ENCODE measurements around the gene TXNDC2.
A peak's percentile ranks its signal among the peaks of the same experiment; 100 is the strongest.
"Not testable (repeated sequence)": the region's sequence is repeated elsewhere in the genome, so short reads cannot be mapped to it uniquely, and the experiment has no call there.

TXNDC2 gene

DNA sequence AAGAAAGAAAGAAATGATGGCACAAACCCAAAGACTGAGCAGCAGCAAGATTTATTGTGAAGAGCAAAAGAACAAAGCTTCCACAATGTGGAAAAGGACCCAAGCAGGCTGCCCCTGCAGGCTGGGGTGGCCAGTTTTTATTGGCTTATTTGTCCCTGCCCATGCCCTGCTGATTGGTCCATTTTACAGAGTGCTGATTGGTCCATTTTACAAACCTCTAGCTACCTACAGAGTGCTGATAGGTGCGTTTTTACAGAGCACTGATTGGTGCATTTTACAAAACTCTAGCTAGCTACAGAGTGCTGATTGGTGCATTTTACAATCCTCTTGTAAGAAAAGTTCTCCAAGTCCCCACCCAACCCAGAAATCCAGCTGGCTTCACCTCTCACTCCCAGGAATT is 26.5 kb downstream of the TXNDC2 start:
- WGBS (ENCODE audit: extremely low coverage, insufficient coverage, low lambda C conversion rate) = no CpG with 5 or more reads among the region's 1 CpG
- peak overlapping the region; percentile 16 for H3K23ac ChIP-seq (ENCODE audit: low read length)
- not testable (repeated sequence) for H3K56ac ChIP-seq (ENCODE audit: low read length); H2BK5ac ChIP-seq (ENCODE audit: low read length); H3K36me3 ChIP-seq (ENCODE audit: control insufficient read depth, insufficient read depth, low read length); H3K4ac ChIP-seq (ENCODE audit: low read depth, low read length); H2BK120ac ChIP-seq (ENCODE audit: low read depth, low read length); H3K27ac ChIP-seq (ENCODE audit: low read depth, low read length); H2BK15ac ChIP-seq (replicated peaks; ENCODE audit: low read depth); H3K4me3 ChIP-seq (ENCODE audit: low read length); H3K79me1 ChIP-seq (ENCODE audit: low read length); H3K27me3 ChIP-seq (ENCODE audit: insufficient read depth, low read length, poor library complexity); H4K8ac ChIP-seq (ENCODE audit: low read depth, low read length); H3K4me2 ChIP-seq (ENCODE audit: low read length); H3K18ac ChIP-seq (ENCODE audit: low read length); H3K9ac ChIP-seq (ENCODE audit: low read length); H4K5ac ChIP-seq (ENCODE audit: low read length); H2AK5ac ChIP-seq (ENCODE audit: low read length); H3K4me1 ChIP-seq (ENCODE audit: control insufficient read depth, low read depth, low read length)
- peak; percentile 37 for DNase-seq
- H3K79me2 ChIP-seq (ENCODE audit: control insufficient read depth, insufficient read depth, low read length) = peaks cover 26% of the 10 kb centered on the region

DNA sequence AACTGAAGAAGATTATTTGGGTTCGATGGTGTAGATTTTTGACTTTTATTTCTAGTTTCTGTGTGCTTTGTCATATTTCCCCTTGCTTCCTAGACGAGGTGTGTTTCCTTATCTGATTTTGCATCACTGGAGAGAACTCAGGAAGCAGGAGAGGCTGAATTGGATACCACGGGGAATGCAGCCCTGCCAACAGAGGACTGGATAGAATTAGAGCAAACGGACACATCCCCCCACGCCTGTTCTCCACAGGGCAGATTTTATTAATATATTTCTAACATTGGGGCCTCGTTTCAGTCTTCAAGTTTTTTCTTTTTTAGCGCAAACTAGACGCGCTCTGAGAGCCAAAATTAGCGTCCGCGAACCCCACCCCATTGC is 27.4 kb downstream of the TXNDC2 start:
- Histone ChIP-seq H3K4ac (ENCODE audit: low read depth, low read length) (no peak overlapping the region), H2AK5ac (ENCODE audit: low read length) (no peak overlapping the region), H4K8ac (ENCODE audit: low read depth, low read length) (no peak overlapping the region), H2BK15ac (replicated peaks; ENCODE audit: low read depth) (no peak overlapping the region), H3K79me2 (ENCODE audit: control insufficient read depth, insufficient read depth, low read length) (peaks cover 35% of the 10 kb centered on the region), H3K4me3 (ENCODE audit: low read length) (peak overlapping the region; percentile 42), H3K36me3 (ENCODE audit: control insufficient read depth, insufficient read depth, low read length) (no peaks in the 10 kb centered on the region), H2BK5ac (ENCODE audit: low read length) (no peak overlapping the region), H3K4me1 (ENCODE audit: control insufficient read depth, low read depth, low read length) (no peaks in the 10 kb centered on the region), H3K27me3 (ENCODE audit: insufficient read depth, low read length, poor library complexity) (no peaks in the 10 kb centered on the region), H4K5ac (ENCODE audit: low read length) (peak overlapping the region; percentile 33), H3K9ac (ENCODE audit: low read length) (peak overlapping the region; percentile 61), H3K4me2 (ENCODE audit: low read length) (peak overlapping the region; percentile 56), H3K56ac (ENCODE audit: low read length) (peak overlapping the region; percentile 72), H3K23ac (ENCODE audit: low read length) (no peak overlapping the region), H3K18ac (ENCODE audit: low read length) (no peak overlapping the region), H2BK120ac (ENCODE audit: low read depth, low read length) (no peak overlapping the region), H3K79me1 (ENCODE audit: low read length) (no peaks in the 10 kb centered on the region), H3K27ac (ENCODE audit: low read depth, low read length) (no peak overlapping the region)
- no peak for DNase-seq
- WGBS (ENCODE audit: extremely low coverage, insufficient coverage, low lambda C conversion rate) = no CpG with 5 or more reads among the region's 12 CpGs

DNA sequence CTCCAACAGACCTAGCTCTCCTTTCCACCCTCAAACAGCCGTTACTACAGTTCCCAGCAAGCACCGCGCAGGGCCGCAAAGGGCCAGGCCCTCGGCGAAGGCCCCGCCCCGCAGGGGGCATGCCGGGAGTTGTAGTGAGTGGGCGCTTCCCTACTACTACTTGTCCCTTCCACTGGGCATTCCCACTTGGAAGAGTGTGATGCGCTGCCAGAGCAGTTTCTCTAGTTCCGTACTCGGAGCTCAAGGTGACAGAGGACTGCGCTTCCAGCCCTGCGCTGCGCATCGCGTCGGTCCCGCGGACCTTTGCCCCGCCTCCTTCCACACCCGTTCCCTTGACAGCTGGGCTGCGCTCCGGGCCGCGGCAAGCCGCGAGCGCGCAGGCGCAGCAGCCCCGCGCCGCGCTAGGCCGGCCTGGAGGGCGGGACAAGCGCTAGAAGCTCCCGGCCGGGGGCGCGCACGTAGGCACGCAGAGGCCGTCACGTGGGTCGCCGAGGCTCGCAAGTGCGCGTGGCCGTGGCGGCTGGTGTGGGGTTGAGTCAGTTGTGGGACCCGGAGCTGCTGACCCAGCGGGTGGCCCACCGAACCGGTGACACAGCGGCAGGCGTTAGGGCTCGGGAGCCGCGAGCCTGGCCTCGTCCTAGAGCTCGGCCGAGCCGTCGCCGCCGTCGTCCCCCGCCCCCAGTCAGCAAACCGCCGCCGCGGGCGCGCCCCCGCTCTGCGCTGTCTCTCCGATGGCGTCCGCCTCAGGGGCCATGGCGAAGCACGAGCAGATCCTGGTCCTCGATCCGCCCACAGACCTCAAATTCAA is 28.0 kb downstream of the TXNDC2 start, which contains the start of gene VAPA:
Gene VAPA, plus strand, starts transcription at position 491 of the 808 bp plus-strand sequence. Its CDS starts 241 bp downstream, at position 732.
- no CpG with 5 or more reads among the region's 87 CpGs for WGBS (ENCODE audit: extremely low coverage, insufficient coverage, low lambda C conversion rate)
- peak; percentile 98 for DNase-seq
- H3K4ac ChIP-seq (ENCODE audit: low read depth, low read length) = peak within 1 kb of the TSS; percentile 84
- no peak within 1 kb of the TSS for H2AK5ac ChIP-seq (ENCODE audit: low read length)
- H2BK15ac ChIP-seq (replicated peaks; ENCODE audit: low read depth) = no peak within 1 kb of the TSS
- peak within 1 kb of the TSS; percentile 51 for H2BK120ac ChIP-seq (ENCODE audit: low read depth, low read length)
- H3K56ac ChIP-seq (ENCODE audit: low read length) = peak within 1 kb of the TSS; percentile 97
- H3K9ac ChIP-seq (ENCODE audit: low read length) = peak within 1 kb of the TSS; percentile 91
- peak within 1 kb of the TSS; percentile 84 for H3K23ac ChIP-seq (ENCODE audit: low read length)
- H3K4me2 ChIP-seq (ENCODE audit: low read length) = peak within 1 kb of the TSS; percentile 70
- peak within 1 kb of the TSS; percentile 88 for H3K4me3 ChIP-seq (ENCODE audit: low read length)
- peak within 1 kb of the TSS; percentile 31 for H4K8ac ChIP-seq (ENCODE audit: low read depth, low read length)
- peak within 1 kb of the TSS; percentile 96 for H3K27ac ChIP-seq (ENCODE audit: low read depth, low read length)
- peaks cover 41% of the 10 kb centered on the region for H3K79me2 ChIP-seq (ENCODE audit: control insufficient read depth, insufficient read depth, low read length)
- no peaks in the 10 kb centered on the region for H3K27me3 ChIP-seq (ENCODE audit: insufficient read depth, low read length, poor library complexity)
- H4K5ac ChIP-seq (ENCODE audit: low read length) = peak within 1 kb of the TSS; percentile 33
- no peaks in the 10 kb centered on the region for H3K4me1 ChIP-seq (ENCODE audit: control insufficient read depth, low read depth, low read length)
- no peaks in the 10 kb centered on the region for H3K36me3 ChIP-seq (ENCODE audit: control insufficient read depth, insufficient read depth, low read length)
- no peaks in the 10 kb centered on the region for H3K79me1 ChIP-seq (ENCODE audit: low read length)
- peak within 1 kb of the TSS; percentile 54 for H3K18ac ChIP-seq (ENCODE audit: low read length)
- peak within 1 kb of the TSS; percentile 72 for H2BK5ac ChIP-seq (ENCODE audit: low read length)

DNA sequence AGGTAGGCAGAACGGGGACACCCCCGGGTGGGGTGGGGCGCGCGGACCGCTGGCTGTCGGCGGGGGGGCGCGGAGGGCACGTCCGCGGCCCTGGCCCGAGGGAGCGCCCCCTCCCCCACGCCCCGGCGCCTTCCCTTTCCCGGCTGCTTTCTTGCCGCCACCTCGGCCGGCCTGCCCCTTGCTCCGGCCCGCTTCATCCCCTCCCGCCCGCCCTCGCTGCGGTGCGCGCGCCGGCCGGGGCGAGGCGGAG is 28.5 kb downstream of the TXNDC2 start:
- H3K4me3 ChIP-seq (ENCODE audit: low read length) = peak overlapping the region; percentile 81
- H2BK15ac ChIP-seq (replicated peaks; ENCODE audit: low read depth) = no peak overlapping the region
- peak overlapping the region; percentile 52 for H2BK5ac ChIP-seq (ENCODE audit: low read length)
- WGBS (ENCODE audit: extremely low coverage, insufficient coverage, low lambda C conversion rate) = no CpG with 5 or more reads among the region's 35 CpGs
- peak overlapping the region; percentile 97 for H3K56ac ChIP-seq (ENCODE audit: low read length)
- H2BK120ac ChIP-seq (ENCODE audit: low read depth, low read length) = peak overlapping the region; percentile 51
- H3K79me2 ChIP-seq (ENCODE audit: control insufficient read depth, insufficient read depth, low read length) = peaks cover 45% of the 10 kb centered on the region
- no peaks in the 10 kb centered on the region for H3K79me1 ChIP-seq (ENCODE audit: low read length)
- H4K8ac ChIP-seq (ENCODE audit: low read depth, low read length) = peak overlapping the region; percentile 31
- H3K36me3 ChIP-seq (ENCODE audit: control insufficient read depth, insufficient read depth, low read length) = no peaks in the 10 kb centered on the region
- no peak overlapping the region for H3K4me2 ChIP-seq (ENCODE audit: low read length)
- H3K4me1 ChIP-seq (ENCODE audit: control insufficient read depth, low read depth, low read length) = no peaks in the 10 kb centered on the region
- peak overlapping the region; percentile 96 for H3K27ac ChIP-seq (ENCODE audit: low read depth, low read length)
- peak; percentile 51 for DNase-seq
- no peak overlapping the region for H2AK5ac ChIP-seq (ENCODE audit: low read length)
- peak overlapping the region; percentile 54 for H3K18ac ChIP-seq (ENCODE audit: low read length)
- H3K4ac ChIP-seq (ENCODE audit: low read depth, low read length) = peak overlapping the region; percentile 84
- peak overlapping the region; percentile 91 for H3K9ac ChIP-seq (ENCODE audit: low read length)
- no peak overlapping the region for H4K5ac ChIP-seq (ENCODE audit: low read length)
- peak overlapping the region; percentile 84 for H3K23ac ChIP-seq (ENCODE audit: low read length)
- H3K27me3 ChIP-seq (ENCODE audit: insufficient read depth, low read length, poor library complexity) = no peaks in the 10 kb centered on the region

DNA sequence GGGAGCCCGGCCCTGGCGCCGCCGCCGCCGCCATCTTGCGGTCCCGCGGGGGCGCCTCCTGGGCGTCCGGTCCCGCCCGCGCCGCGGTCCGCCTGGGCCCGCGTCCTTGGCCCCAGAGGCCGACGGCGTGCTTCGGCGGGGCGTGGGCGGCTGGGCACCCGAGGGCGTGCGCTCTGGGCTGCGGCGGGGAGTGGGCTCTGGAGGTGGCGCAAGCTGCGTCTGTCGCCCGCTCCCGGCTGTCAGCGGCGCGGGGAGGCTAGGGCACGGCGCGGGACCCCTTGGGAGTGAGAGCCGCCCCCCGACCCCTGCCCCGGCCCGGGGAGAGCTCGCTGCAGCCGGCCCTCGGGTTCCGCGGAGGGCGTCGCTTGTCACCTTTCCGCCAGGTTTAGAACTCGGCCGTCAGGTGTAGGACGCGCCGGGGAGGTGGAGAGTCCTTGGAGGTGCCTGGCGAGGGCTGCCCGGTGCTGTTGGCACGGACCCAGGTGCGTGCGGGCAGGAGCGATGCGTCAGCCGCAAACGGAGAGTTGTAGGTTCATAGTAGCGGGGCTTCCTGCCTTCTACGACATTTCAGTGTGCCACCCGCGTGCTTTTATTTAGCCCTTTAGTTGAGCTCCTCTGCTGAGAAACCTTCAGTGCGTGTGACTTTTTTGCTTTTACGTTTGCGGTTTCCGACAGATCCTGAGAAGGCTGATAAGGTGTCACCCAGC is 29.0 kb downstream of the TXNDC2 start:
- H3K23ac ChIP-seq (ENCODE audit: low read length) = peak overlapping the region; percentile 59
- H3K79me1 ChIP-seq (ENCODE audit: low read length) = no peaks in the 10 kb centered on the region
- H2BK120ac ChIP-seq (ENCODE audit: low read depth, low read length) = peak overlapping the region; percentile 51
- peak; percentile 68 for DNase-seq
- H3K79me2 ChIP-seq (ENCODE audit: control insufficient read depth, insufficient read depth, low read length) = peaks cover 49% of the 10 kb centered on the region
- peak overlapping the region; percentile 93 for H3K56ac ChIP-seq (ENCODE audit: low read length)
- H3K18ac ChIP-seq (ENCODE audit: low read length) = peak overlapping the region; percentile 54
- H3K36me3 ChIP-seq (ENCODE audit: control insufficient read depth, insufficient read depth, low read length) = no peaks in the 10 kb centered on the region
- H3K9ac ChIP-seq (ENCODE audit: low read length) = peak overlapping the region; percentile 89
- H4K5ac ChIP-seq (ENCODE audit: low read length) = no peak overlapping the region
- H4K8ac ChIP-seq (ENCODE audit: low read depth, low read length) = peak overlapping the region; percentile 31
- peak overlapping the region; percentile 88 for H3K4me3 ChIP-seq (ENCODE audit: low read length)
- no CpG with 5 or more reads among the region's 77 CpGs for WGBS (ENCODE audit: extremely low coverage, insufficient coverage, low lambda C conversion rate)
- H3K27ac ChIP-seq (ENCODE audit: low read depth, low read length) = peak overlapping the region; percentile 77
- H3K27me3 ChIP-seq (ENCODE audit: insufficient read depth, low read length, poor library complexity) = no peaks in the 10 kb centered on the region
- H3K4ac ChIP-seq (ENCODE audit: low read depth, low read length) = peak overlapping the region; percentile 84
- peak overlapping the region; percentile 70 for H3K4me2 ChIP-seq (ENCODE audit: low read length)
- no peak overlapping the region for H2BK15ac ChIP-seq (replicated peaks; ENCODE audit: low read depth)
- H2AK5ac ChIP-seq (ENCODE audit: low read length) = no peak overlapping the region
- H3K4me1 ChIP-seq (ENCODE audit: control insufficient read depth, low read depth, low read length) = no peaks in the 10 kb centered on the region
- H2BK5ac ChIP-seq (ENCODE audit: low read length) = no peak overlapping the region

Data from mesendoderm (in vitro differentiated cells).